Measurements from ENCODE around the gene SOSTDC1.

DNA sequence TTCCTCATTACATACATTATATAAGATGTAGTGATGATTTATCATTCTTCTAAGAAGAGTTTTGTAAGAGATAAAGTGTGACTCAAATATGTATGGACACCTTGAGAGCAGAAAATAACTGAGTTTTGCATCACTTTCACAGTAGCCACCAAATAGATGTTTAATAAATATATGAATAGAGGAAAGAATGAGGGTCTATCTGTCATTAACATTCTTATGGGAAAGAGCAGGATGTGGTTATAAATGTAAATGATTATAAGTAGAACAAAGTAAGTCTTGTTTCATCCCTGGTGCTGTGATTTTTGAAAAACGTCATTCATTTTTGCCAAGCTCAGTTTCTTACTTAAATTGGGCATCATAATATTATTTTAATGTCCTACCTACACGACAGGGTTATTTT lies 29.2 kb downstream of the SOSTDC1 start:
- TF ChIP-seq, protein P1, sequence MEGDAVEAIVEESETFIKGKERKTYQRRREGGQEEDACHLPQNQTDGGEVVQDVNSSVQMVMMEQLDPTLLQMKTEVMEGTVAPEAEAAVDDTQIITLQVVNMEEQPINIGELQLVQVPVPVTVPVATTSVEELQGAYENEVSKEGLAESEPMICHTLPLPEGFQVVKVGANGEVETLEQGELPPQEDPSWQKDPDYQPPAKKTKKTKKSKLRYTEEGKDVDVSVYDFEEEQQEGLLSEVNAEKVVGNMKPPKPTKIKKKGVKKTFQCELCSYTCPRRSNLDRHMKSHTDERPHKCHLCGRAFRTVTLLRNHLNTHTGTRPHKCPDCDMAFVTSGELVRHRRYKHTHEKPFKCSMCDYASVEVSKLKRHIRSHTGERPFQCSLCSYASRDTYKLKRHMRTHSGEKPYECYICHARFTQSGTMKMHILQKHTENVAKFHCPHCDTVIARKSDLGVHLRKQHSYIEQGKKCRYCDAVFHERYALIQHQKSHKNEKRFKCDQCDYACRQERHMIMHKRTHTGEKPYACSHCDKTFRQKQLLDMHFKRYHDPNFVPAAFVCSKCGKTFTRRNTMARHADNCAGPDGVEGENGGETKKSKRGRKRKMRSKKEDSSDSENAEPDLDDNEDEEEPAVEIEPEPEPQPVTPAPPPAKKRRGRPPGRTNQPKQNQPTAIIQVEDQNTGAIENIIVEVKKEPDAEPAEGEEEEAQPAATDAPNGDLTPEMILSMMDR (conservative IDR thresholded peaks at IDR 0.05; ENCODE audit: low read depth, low read length) = no peak
- TF ChIP-seq EZH2 (IDR thresholded peaks at IDR 0.05; ENCODE audit: borderline replicate concordance, low read depth, low read length, poor library complexity, severe bottlenecking) = no peak
